ENCODE results near the gene FBXO48.
A peak's percentile ranks its signal among the peaks of the same experiment; 100 is the strongest.

DNA sequence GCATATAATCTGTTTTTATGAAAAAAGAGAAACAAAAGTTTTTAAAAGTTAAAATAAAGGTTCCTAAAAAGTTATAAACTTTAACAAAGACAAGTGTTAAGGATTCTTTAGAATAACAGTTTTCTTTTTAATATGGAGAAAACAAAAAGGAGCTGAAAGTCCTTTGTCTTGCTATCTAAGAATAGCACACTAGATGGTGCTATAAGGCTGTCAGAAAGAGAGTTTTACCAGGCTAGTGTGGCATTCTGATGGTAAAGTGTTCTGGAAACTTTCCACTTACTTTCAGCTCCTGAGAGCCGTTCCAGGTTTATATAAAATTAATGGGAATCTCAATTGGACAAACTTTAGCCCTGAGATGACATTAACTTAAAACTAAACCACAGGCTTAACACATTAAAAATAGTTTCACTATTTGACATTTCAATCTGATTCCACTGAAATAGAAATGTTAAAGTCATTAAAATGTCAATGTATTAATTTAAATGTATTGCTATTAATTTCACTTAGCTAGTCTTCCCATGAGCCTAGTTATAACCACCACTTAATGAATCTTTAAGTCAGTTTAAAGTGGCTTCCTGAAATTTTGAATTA is 3.7 kb downstream of the FBXO48 start:
- TF ChIP-seq, protein P1, sequence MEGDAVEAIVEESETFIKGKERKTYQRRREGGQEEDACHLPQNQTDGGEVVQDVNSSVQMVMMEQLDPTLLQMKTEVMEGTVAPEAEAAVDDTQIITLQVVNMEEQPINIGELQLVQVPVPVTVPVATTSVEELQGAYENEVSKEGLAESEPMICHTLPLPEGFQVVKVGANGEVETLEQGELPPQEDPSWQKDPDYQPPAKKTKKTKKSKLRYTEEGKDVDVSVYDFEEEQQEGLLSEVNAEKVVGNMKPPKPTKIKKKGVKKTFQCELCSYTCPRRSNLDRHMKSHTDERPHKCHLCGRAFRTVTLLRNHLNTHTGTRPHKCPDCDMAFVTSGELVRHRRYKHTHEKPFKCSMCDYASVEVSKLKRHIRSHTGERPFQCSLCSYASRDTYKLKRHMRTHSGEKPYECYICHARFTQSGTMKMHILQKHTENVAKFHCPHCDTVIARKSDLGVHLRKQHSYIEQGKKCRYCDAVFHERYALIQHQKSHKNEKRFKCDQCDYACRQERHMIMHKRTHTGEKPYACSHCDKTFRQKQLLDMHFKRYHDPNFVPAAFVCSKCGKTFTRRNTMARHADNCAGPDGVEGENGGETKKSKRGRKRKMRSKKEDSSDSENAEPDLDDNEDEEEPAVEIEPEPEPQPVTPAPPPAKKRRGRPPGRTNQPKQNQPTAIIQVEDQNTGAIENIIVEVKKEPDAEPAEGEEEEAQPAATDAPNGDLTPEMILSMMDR (IDR thresholded peaks at IDR 0.05) = peak; percentile 19 to 81 (median 66)
- no peak for TF ChIP-seq POLR2A (IDR thresholded peaks at IDR 0.05)
